KMS-11 (cell line): Measurements from ENCODE around the gene EDDM13.

Experiments used
- H2AFZ ChIP-seq: fragments of 200-600 bp; sonication (generic); 2 replicates; pipeline ENCODE4 v1.6.1; 2016; ENCODE audit warnings: antibody characterized with exemption, mixed run types, low read depth
- H3K27ac ChIP-seq: fragments of 200-600 bp; sonication (generic); 2 replicates; pipeline ENCODE4 v1.6.1; 2016; ENCODE audit warnings: mild to moderate bottlenecking, mixed run types
- H3K27me3 ChIP-seq: fragments of 200-600 bp; sonication (generic); 2 replicates; pipeline ENCODE4 v1.6.1; 2017; ENCODE audit warnings: mild to moderate bottlenecking, low read depth, mixed run types, moderate library complexity; ENCODE audit not compliant: insufficient read depth
- H3K36me3 ChIP-seq: fragments of 200-600 bp; sonication (generic); 2 replicates; pipeline ENCODE4 v1.6.1; 2017; ENCODE audit warnings: mild to moderate bottlenecking, mixed run types; ENCODE audit not compliant: insufficient read depth
- H3K4me1 ChIP-seq: fragments of 200-600 bp; sonication (generic); 2 replicates; pipeline ENCODE4 v1.6.1; 2016; ENCODE audit warnings: mild to moderate bottlenecking, low read depth, mixed run types; ENCODE audit not compliant: poor library complexity, severe bottlenecking
- H3K4me2 ChIP-seq: fragments of 200-600 bp; sonication (generic); 2 replicates; pipeline ENCODE4 v1.7.0; 2016; ENCODE audit warnings: mild to moderate bottlenecking, mixed run types
- H3K4me3 ChIP-seq: fragments of 200-600 bp; sonication (generic); IDR thresholded peaks from 2 replicates; pipeline ENCODE4 v1.6.1; 2017; ENCODE audit warnings: low read depth, low read length, mixed read lengths; ENCODE audit not compliant: insufficient read depth
- H3K79me2 ChIP-seq: fragments of 200-600 bp; sonication (generic); 2 replicates; pipeline ENCODE4 v1.6.1; 2016; ENCODE audit warnings: low read depth, mixed run types; ENCODE audit not compliant: insufficient read depth
- H3K9ac ChIP-seq: fragments of 200-600 bp; sonication (generic); 2 replicates; pipeline ENCODE4 v1.6.1; 2016; ENCODE audit warnings: mild to moderate bottlenecking, mixed run types
- H4K20me1 ChIP-seq: fragments of 200-600 bp; sonication (generic); 2 replicates; pipeline ENCODE4 v1.6.1; 2016; ENCODE audit warnings: mild to moderate bottlenecking, mixed run types; ENCODE audit not compliant: insufficient read depth
- TF ChIP-seq, protein P1 (sequence below): fragments of 200-600 bp; sonication (generic); conservative IDR thresholded peaks from 2 replicates; pipeline ENCODE4 v1.6.1; 2017; ENCODE audit warnings: low read depth, mild to moderate bottlenecking, antibody characterized with exemption, low read length, moderate library complexity, mixed read lengths

EDDM13 gene

DNA sequence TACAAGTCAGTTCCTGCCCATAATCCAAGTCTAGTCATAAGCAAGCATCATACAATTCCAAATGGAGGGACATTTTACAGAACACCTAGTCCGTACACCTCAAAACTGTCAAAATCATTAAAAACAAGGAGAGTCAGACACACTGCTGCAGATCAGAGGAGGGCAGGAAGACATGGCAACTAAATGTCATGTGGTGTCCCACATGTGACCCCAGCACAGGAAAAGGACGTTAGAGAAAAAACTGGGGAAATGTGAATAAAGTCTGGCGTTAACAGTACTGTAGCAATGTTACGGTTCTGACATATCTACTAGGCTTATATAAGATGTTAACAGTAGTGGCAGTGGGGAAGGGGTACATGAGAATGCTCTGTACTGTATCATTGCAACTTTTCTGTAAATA is 39.8 kb downstream of the EDDM13 start:
- Histone ChIP-seq H3K36me3 (no peaks in the 10 kb centered on the region), H2AFZ (no peak overlapping the region), H3K27ac (no peak overlapping the region), H3K27me3 (no peaks in the 10 kb centered on the region), H3K4me3 (no peak overlapping the region), H3K4me2 (no peak overlapping the region), H3K79me2 (no peaks in the 10 kb centered on the region), H4K20me1 (no peaks in the 10 kb centered on the region), H3K9ac (no peak overlapping the region), H3K4me1 (peaks cover 9% of the 10 kb centered on the region)
- TF ChIP-seq, protein P1, sequence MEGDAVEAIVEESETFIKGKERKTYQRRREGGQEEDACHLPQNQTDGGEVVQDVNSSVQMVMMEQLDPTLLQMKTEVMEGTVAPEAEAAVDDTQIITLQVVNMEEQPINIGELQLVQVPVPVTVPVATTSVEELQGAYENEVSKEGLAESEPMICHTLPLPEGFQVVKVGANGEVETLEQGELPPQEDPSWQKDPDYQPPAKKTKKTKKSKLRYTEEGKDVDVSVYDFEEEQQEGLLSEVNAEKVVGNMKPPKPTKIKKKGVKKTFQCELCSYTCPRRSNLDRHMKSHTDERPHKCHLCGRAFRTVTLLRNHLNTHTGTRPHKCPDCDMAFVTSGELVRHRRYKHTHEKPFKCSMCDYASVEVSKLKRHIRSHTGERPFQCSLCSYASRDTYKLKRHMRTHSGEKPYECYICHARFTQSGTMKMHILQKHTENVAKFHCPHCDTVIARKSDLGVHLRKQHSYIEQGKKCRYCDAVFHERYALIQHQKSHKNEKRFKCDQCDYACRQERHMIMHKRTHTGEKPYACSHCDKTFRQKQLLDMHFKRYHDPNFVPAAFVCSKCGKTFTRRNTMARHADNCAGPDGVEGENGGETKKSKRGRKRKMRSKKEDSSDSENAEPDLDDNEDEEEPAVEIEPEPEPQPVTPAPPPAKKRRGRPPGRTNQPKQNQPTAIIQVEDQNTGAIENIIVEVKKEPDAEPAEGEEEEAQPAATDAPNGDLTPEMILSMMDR, result no peak

DNA sequence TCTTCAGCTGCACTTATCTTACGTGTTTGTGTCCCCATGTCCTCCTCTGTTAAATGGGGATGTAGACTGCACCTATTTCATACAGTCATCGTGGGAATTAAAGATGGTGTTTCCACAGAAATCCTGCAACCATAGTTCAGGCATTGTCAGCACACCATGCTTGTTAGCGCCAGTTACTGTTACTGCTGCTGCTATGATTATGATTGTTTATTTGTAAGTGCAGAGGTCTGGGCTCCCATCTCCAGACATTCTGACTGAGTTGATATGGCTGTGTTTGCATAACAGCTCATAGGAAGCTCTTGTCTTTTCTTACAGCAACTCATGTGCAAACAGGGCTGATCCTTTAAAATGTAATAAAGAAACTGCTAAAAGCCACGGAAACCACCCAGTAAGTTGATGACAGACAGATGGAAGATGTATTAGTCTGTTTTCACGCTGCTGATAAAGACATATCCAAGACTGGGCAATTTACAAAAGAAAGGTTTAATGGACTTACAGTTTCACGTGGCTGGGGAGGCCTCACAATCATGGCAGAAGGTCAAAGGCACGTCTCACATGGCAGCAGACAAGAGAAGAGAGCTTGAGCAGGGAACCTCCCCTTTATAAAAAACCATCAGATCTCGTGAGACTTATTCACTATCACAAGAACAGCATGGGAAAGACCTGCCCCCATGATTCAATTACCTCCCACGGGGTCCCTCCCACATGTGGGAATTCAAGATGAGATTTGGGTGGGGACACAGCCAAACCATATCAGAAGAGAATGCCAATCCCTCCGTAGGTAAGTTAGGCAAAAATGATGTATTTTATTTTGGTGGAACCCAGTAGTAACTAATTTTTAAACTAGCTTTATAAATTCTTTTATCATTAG is 40.5 kb downstream of the EDDM13 start:
- Histone ChIP-seq H3K4me3 (no peak overlapping the region), H2AFZ (no peak overlapping the region), H3K4me1 (peaks cover 9% of the 10 kb centered on the region), H4K20me1 (no peaks in the 10 kb centered on the region), H3K9ac (0 out of 2 replicates have a peak overlapping the region, but pooled peaks have one; percentile 81), H3K36me3 (no peaks in the 10 kb centered on the region), H3K27me3 (no peaks in the 10 kb centered on the region), H3K4me2 (peak overlapping the region; percentile 58; the same call in 1 of the 2 replicates), H3K79me2 (no peaks in the 10 kb centered on the region), H3K27ac (peak overlapping the region; percentile 92; the same call in 1 of the 2 replicates)
- TF ChIP-seq, protein P1, result no peak

DNA sequence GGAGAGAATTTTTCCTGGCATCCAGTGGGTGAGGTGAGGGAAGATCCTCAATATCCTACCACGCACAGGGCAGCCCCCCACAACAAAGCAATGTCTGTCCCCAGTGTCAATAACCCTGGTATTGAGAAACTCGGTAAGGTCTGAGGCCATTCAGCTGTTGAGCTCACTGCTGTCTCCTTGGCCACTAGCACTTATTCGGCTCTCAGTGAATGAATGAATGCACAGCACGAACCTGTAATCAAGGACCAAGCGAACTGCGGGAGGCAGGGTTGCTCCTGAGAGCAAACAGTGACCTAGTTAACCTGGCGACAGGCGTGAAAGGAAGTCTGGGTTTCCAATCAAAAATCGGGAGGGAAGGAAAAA is 41.5 kb downstream of the EDDM13 start:
- Histone ChIP-seq H3K27me3 (no peaks in the 10 kb centered on the region), H3K4me2 (peak overlapping the region; percentile 58), H3K4me3 (no peak overlapping the region), H4K20me1 (no peaks in the 10 kb centered on the region), H3K79me2 (no peaks in the 10 kb centered on the region), H3K27ac (peak overlapping the region; percentile 92), H3K9ac (peak overlapping the region; percentile 81), H2AFZ (peak overlapping the region; percentile 70), H3K4me1 (peaks cover 9% of the 10 kb centered on the region), H3K36me3 (no peaks in the 10 kb centered on the region)
- TF ChIP-seq, protein P1, result no peak

DNA sequence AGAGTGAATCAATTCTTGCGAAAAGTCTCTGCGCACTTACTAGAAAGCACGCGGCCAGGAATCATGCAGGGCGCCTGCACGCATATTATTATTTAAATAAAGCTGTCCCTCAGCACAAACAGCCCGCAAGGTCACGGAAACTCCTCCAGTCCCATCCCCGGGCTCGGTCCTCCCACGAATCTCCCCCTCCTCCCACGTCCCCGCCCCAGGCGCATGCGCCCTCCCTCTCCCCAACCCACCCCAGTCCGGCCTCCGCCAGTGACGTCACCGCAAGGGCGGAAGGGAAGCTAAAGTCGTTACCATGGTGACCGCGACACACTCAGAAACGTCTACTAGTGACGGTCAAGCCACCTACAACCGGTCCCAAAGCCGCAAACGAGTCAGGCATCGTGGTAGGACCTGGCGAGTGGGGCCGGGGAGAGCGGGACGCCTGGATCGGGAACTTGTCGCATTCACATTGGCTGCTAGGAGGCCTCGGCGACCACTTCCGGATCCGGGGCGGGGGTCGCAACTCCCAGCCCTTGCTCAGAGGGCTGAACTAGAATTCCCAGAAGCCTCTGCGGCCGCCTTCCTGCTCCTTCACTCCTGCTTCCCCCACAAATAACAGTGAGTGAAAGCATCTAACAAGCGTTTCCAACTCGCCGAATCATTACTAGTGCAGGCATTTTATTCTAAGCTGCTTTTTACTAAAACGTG is 42.0 kb downstream of the EDDM13 start, which contains the start of gene ZSCAN5A:
TSS of gene ZSCAN5A (minus strand) at position 459 of the 696 bp plus-strand sequence. CDS start 89,793 bp downstream, outside the sequence.
- Histone ChIP-seq H3K4me3 (no peak within 1 kb of the TSS), H4K20me1 (no peaks in the 10 kb centered on the region), H3K4me1 (peaks cover 9% of the 10 kb centered on the region), H3K27ac (peak within 1 kb of the TSS; percentile 92), H3K79me2 (no peaks in the 10 kb centered on the region), H2AFZ (peak within 1 kb of the TSS; percentile 70), H3K9ac (peak within 1 kb of the TSS; percentile 81), H3K36me3 (no peaks in the 10 kb centered on the region), H3K27me3 (no peaks in the 10 kb centered on the region), H3K4me2 (peak within 1 kb of the TSS; percentile 77)
- TF ChIP-seq, protein P1, result no peak
